ENCODE measurements around the gene LRRC2. TPM values are rescaled to one million over a fixed set of nuclear protein-coding genes. Genes with fewer than 3 reads are reported as not detected.

Gene LRRC2
- total and polyA plus RNA-seq, 2 of the 13 experiments (the other 11 are each of a cell fraction or from before 2014, with no cell fraction given) = 0.27 to 0.58 TPM

- ChIA-PET CTCF (ENCODE audit: low intra/inter-chr PET ratio, low total read pairs) (no interaction called here), POLR2A (no interaction called here)
- 93% methylated on average over 10 of the region's 10 CpGs for WGBS (ENCODE audit: low lambda C conversion rate)
- peaks cover 70% of the 10 kb centered on the region for H3K4me1 ChIP-seq (ENCODE audit: insufficient read depth, low read length)
- TF ChIP-seq ZNF740 (CRISPR knock-in tag; IDR thresholded peaks at IDR 0.05) (no peak), YEATS4 (CRISPR knock-in tag; IDR thresholded peaks at IDR 0.05; ENCODE audit: borderline replicate concordance) (no peak), TGIF2 (CRISPR knock-in tag; IDR thresholded peaks at IDR 0.05) (no peak), PAX8 (CRISPR knock-in tag; IDR thresholded peaks at IDR 0.05; ENCODE audit: borderline replicate concordance) (no peak), ARID4A (CRISPR knock-in tag; IDR thresholded peaks at IDR 0.05; ENCODE audit: borderline replicate concordance) (no peak), ARNT2 (CRISPR knock-in tag; IDR thresholded peaks at IDR 0.05; ENCODE audit: low read depth) (no peak), ZNF280D (CRISPR knock-in tag; IDR thresholded peaks at IDR 0.05) (no peak), ZFP91 (CRISPR knock-in tag; IDR thresholded peaks at IDR 0.05; ENCODE audit: borderline replicate concordance) (no peak), ATF2 (CRISPR knock-in tag; IDR thresholded peaks at IDR 0.05) (no peak), NBN (conservative IDR thresholded peaks at IDR 0.05) (no peak)
- H3K36me3 ChIP-seq (replicated peaks in 1 of 2; ENCODE audit: control insufficient read depth in 1 of 2, insufficient read depth in 2 of 2, low read length in 2 of 2) = no peaks in the 10 kb centered on the region
- BruUV-seq (replicated peaks) = no TSS peak
- no peaks in the 10 kb centered on the region for H3K79me2 ChIP-seq (ENCODE audit: insufficient read depth, low read length)
- H4K20me1 ChIP-seq (ENCODE audit: insufficient read depth, low read length) = no peaks in the 10 kb centered on the region
- DNase-seq (ENCODE audit: low spot score) = no peak
- in situ Hi-C loops (cut with HindIII; ENCODE audit: extremely low pct_ligation_motif_present, low pct_unique_long_range_greater_than_20kb) (no loop called here), intact Hi-C loops (cut with micrococcal nuclease; ENCODE audit: unreplicated experiment) (no loop called here)
- no peak overlapping the region for H2AFZ ChIP-seq (ENCODE audit: low read length)
- FAIRE-seq = no peak
- H3K27ac ChIP-seq (ENCODE audit: extremely low read length, insufficient read depth, low read length) = no peak overlapping the region
- H3K9me3 ChIP-seq (ENCODE audit: low read length) = no peaks in the 10 kb centered on the region
- H3K9ac ChIP-seq (ENCODE audit: insufficient read depth, low read depth, low read length) = no peak overlapping the region
- no peak for ATAC-seq
- no peak overlapping the region for H3K4me2 ChIP-seq (ENCODE audit: low read depth, low read length)
- no peaks in the 10 kb centered on the region for H3K27me3 ChIP-seq (ENCODE audit: control insufficient read depth in 1 of 2, insufficient read depth in 2 of 2, low read length in 2 of 2)
- H3K4me3 ChIP-seq (replicated peaks in 1 of 3; ENCODE audit: insufficient read depth in 1 of 3, low read depth in 2 of 3, low read length in 3 of 3) = no peak overlapping the region
These were observed 10.3 kb upstream of the LRRC2 start for GRCh38 chr3:46576386-46576785.

Data from HepG2 (cell line).